Stomach smooth muscle (tissue), 2 donors: ENCODE results near the gene PSENEN.

Source experiments
- H3K27ac ChIP-seq: one replicate; pipeline ENCODE4 v1.7.0; 2013; ENCODE audit warnings: mild to moderate bottlenecking, low read length, inconsistent platforms
- H3K27me3 ChIP-seq, 2 donors: one replicate each; pipeline ENCODE4 v1.7.0; 2013; ENCODE audit warnings: low read length in 2 of 2; ENCODE audit not compliant: insufficient read depth in 2 of 2, control insufficient read depth in 1 of 2
- H3K36me3 ChIP-seq, 2 donors: one replicate each; pipeline ENCODE4 v1.7.0; 2013; ENCODE audit warnings: low read length in 2 of 2; ENCODE audit not compliant: control insufficient read depth in 2 of 2, insufficient read depth in 2 of 2
- H3K4me1 ChIP-seq: one replicate; pipeline ENCODE4 v1.7.0; 2013; ENCODE audit warnings: low read length; ENCODE audit not compliant: control insufficient read depth, insufficient read depth
- H3K4me3 ChIP-seq, 2 donors: one replicate each; pipeline ENCODE4 v1.7.0; 2013; ENCODE audit warnings: low read length in 2 of 2
- H3K9ac ChIP-seq, 2 donors: one replicate each; pipeline ENCODE4 v1.7.0; 2013; ENCODE audit warnings: low read length in 2 of 2, mild to moderate bottlenecking in 1 of 2
- H3K9me3 ChIP-seq, 2 donors: one replicate each; pipeline ENCODE4 v1.7.0; 2013; ENCODE audit warnings: low read length in 2 of 2; ENCODE audit not compliant: control insufficient read depth in 2 of 2
- donor health status: healthy.
- donor health status: Pancreatic carcinoma.

PSENEN gene

DNA sequence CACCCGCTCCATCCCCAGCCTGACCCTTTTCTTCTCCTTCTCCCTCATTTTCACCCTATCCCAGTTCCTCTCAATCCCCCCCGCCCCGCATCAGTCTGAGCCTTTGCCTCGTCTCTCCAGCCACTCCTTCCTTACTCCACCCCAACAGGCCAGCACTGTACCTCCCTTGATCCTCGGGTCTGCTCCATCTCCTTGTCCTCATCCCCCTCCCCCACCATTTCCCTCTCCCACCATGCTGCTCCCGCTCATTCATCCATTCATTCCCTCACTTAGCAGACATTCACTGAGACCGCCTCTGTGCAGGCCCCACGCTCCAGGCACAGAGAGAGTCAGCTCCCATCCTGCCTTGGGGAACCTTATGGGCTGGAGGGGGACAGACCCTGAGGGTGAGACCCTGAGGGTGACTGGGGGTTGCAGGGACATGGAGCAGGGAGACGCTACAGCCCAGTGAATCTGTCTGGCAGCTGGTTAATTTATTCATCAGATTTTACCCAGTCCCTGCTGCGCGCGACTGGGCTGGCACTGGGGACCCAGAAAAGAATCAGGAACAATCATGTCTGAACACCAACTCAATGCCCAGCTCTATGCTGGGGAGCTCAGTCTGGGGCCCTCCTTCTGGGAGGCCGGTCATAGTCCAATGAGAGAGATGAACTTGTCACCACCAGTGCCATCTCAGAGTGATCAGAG lies 30.8 kb downstream of the PSENEN start:
- peak overlapping the region; percentile 55 to 80 for H3K4me3 ChIP-seq
- peaks cover 6% of the 10 kb centered on the region in 2 donors for H3K36me3 ChIP-seq
- peak overlapping the region; percentile 55 to 57 for H3K9ac ChIP-seq
- no peaks in the 10 kb centered on the region for H3K9me3 ChIP-seq
- peaks cover 21% of the 10 kb centered on the region for H3K4me1 ChIP-seq
- no peak overlapping the region for H3K27ac ChIP-seq
- H3K27me3 ChIP-seq = no peaks in the 10 kb centered on the region

DNA sequence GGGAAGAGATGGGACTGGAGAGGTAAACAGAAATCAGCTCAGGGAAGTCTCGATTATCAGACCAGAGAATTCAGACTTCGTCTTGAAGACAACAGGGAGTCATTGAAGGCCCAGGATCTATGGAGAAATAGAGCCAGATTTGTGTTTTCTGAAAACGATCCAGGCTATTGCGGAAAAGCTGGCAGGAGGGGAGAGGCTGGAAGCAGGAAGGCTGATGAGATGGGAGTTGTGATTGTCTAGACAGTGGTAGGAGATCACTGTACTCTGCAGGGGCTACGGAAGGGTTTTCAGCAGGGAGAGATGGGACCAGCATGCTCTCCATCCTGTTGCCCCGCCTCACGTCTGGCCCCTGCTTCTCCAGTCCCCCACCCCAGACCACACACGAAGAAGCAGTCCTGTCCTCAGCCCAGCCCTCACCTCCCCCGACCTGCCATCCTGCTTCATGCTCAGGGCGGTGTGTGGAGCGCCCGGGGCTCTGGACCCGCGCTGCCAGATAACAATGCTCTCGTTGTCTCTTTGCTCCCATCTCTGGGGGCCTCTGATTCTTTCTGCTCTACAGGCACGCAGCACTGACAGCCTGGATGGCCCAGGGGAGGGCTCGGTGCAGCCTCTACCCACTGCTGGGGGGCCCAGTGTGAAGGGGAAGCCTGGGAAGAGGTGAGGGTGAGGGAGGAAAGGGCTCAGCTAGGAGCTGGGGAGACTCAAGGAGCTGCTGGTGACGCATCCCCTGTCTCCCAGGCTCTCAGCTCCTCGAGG lies 31.8 kb downstream of the PSENEN start:
- H3K4me1 ChIP-seq = peaks cover 21% of the 10 kb centered on the region
- H3K4me3 ChIP-seq = no peak overlapping the region
- H3K36me3 ChIP-seq = peaks cover 6 to 13% of the 10 kb centered on the region in 2 donors
- H3K27me3 ChIP-seq = no peaks in the 10 kb centered on the region
- no peaks in the 10 kb centered on the region for H3K9me3 ChIP-seq
- H3K9ac ChIP-seq = no peak overlapping the region
- H3K27ac ChIP-seq = no peak overlapping the region

DNA sequence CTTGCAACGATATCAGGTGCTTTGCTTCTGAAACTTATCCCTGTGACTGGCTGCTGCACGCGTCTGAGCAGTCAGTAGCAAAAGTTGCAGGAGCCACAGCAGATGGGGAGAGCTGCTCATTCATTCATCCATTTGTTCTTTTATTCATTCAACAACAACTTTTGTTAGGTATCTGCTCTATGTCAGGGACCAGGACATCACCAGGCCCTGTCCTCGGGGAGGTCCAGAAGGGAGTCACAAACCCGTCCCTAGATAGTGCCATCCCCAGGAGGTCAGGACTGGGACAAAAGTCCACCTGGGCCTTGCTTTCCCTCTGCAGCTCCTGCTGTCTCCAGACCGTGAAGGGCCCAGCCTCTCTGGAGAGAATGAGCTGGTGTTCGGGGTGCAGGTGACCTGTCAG lies 32.5 kb downstream of the PSENEN start:
- peaks cover 6 to 19% of the 10 kb centered on the region in 2 donors for H3K36me3 ChIP-seq
- no peaks in the 10 kb centered on the region for H3K27me3 ChIP-seq
- no peak overlapping the region for H3K27ac ChIP-seq
- H3K9me3 ChIP-seq = no peaks in the 10 kb centered on the region
- H3K4me3 ChIP-seq = no peak overlapping the region
- peaks cover 21% of the 10 kb centered on the region for H3K4me1 ChIP-seq
- no peak overlapping the region for H3K9ac ChIP-seq

DNA sequence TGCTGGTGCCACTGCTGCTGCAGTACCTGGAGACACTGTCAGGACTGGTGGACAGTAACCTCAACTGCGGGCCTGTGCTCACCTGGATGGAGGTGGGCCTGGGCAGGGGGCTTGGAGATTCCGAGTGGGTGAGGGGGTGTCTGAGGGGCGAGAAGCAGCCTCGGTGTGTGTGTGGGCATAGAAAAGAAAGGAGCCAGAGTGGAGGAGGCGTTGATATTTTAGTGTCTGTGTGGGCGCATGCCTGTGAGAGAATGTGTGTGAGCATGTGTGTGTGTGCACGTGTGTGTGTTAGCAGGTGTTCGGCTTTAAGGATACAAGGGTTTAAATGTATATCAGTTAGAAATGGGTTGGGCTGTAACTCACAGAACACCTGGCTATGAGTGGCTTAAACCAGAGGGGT lies 33.6 kb downstream of the PSENEN start:
- H3K27ac ChIP-seq = no peak overlapping the region
- peaks cover 21% of the 10 kb centered on the region for H3K4me1 ChIP-seq
- no peaks in the 10 kb centered on the region for H3K9me3 ChIP-seq
- peaks cover 6 to 21% of the 10 kb centered on the region in 2 donors for H3K36me3 ChIP-seq
- H3K9ac ChIP-seq = no peak overlapping the region
- no peak overlapping the region for H3K4me3 ChIP-seq
- no peaks in the 10 kb centered on the region for H3K27me3 ChIP-seq

DNA sequence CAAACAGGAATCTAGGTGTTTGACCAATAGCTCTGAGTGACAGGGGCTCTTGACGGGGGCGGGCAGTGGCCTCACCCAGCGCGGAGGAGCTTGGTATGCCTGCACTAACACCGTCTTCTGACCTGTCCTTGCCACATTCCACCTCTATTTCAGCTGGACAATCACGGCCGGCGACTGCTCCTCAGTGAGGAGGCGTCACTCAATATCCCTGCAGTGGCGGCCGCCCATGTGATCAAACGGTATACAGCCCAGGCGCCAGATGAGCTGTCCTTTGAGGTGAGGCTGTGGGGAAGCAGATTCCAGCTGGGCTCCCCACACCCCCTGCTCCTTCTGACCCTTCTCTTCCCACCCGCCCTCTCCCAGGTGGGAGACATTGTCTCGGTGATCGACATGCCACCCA lies 34.6 kb downstream of the PSENEN start:
- Histone ChIP-seq H3K4me1 (peaks cover 13% of the 10 kb centered on the region), H3K4me3 (no peak overlapping the region), H3K9ac (no peak overlapping the region), H3K27me3 (no peaks in the 10 kb centered on the region), H3K36me3 (peaks cover 6 to 21% of the 10 kb centered on the region in 2 donors), H3K9me3 (no peaks in the 10 kb centered on the region), H3K27ac (no peak overlapping the region)

DNA sequence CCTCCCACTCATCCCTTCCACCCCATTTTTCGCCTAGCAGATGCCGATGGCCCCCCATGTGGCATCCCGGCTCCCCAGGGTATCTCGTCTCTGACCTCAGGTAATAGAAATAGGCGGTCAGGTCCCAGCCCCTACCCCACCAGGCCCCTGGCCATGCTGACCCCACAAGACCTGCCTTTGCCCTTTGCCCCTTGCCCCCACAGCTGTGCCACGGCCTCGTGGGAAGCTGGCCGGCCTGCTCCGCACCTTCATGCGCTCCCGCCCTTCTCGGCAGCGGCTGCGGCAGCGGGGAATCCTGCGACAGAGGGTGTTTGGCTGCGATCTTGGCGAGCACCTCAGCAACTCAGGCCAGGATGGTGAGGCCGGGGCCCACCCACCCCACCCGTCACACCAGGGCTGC lies 35.3 kb downstream of the PSENEN start:
- Histone ChIP-seq H3K9me3 (no peaks in the 10 kb centered on the region), H3K36me3 (peaks cover 6 to 21% of the 10 kb centered on the region in 2 donors), H3K9ac (no peak overlapping the region), H3K27ac (no peak overlapping the region), H3K27me3 (no peaks in the 10 kb centered on the region), H3K4me3 (no peak overlapping the region), H3K4me1 (peaks cover 12% of the 10 kb centered on the region)

DNA sequence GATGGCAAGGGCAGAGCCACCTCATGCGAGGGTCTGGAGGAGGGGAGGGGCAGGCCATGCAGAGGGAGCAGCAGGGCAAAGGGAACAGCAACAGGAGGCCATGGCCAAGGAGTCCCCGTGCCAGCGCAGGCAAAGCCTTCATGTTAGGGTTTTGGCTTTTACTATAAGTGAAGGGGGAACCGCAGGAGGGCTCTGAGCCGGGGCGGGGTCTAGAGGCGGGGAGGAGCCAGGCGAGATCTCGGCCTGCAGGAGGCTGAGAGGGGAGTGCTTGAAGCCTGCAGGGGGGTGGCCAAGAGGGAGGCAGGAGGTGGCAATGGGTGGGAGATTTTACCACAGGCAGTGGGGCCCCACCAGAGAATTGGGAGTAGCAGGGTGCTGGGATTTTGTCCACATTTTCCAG lies 36.2 kb downstream of the PSENEN start:
- H3K36me3 ChIP-seq = peaks cover 6 to 21% of the 10 kb centered on the region in 2 donors

DNA sequence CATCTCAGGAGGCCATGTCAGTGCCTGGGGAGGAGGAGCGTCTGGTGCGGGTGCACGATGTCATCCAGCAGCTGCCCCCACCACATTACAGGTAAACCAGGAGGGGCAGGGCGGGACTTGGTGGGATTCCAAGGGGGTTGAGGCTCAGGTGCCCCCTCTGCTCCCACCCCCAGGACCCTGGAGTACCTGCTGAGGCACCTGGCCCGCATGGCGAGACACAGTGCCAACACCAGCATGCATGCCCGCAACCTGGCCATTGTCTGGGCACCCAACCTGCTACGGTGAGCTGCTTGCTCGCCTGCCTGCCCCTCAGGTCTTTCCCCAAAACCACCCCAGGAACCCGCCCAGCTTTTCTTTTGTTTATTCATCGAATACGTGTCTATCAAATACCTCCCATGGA lies 37.1 kb downstream of the PSENEN start:
- Histone ChIP-seq H3K9me3 (no peaks in the 10 kb centered on the region), H3K4me1 (no peaks in the 10 kb centered on the region), H3K27ac (no peak overlapping the region), H3K9ac (no peak overlapping the region), H3K27me3 (no peaks in the 10 kb centered on the region), H3K4me3 (no peak overlapping the region), H3K36me3 (peaks cover 6 to 21% of the 10 kb centered on the region in 2 donors)

More for the DNA sequence above, 36.2 kb downstream of the PSENEN start:
- Histone ChIP-seq H3K9me3 (no peaks in the 10 kb centered on the region), H3K4me1 (peaks cover 4% of the 10 kb centered on the region), H3K27ac (no peak overlapping the region), H3K4me3 (no peak overlapping the region), H3K27me3 (no peaks in the 10 kb centered on the region), H3K9ac (no peak overlapping the region)

DNA sequence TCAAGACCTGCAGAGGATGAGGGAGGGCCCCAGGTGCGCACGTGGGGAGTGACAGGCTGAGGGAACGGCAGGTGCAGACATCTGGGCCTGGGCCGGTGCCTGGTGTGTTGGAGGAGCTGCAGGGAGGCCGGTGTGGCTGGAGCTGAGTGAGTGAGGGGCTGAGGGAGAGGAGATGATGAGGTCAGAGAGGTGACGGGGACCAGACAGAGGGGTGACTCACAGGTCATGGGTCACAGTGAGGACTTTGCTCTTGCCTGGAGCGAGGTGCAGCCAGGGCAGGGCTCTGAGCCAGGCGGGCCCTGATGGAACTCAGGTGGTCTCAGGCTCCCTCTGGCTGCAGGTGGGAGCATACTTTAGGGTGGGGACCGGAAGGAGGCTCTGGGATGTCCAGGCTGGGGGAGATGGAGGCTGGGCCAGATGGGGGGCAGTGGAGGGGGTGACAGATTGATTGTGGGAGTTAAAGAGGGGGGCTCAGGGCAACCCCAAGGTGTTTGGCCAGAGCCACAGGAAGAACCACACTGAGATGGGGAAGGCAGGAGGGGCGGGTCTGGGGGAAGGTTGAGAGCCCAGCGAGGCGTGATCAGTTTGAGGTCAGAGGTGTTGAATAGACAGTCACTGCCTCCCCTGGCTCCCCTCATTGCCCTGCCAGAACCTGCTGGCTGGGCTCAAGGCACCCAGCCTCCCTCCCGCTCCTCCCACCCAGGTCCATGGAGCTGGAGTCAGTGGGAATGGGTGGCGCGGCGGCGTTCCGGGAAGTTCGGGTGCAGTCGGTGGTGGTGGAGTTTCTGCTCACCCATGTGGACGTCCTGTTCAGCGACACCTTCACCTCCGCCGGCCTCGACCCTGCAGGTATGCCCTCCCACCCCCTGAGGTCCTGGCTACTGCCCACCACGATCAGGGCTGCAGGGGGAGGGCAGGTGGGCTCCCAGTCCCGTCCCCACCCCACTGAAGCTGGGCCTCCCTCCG lies 38.3 kb downstream of the PSENEN start:
- no peak overlapping the region for H3K27ac ChIP-seq
- no peak overlapping the region for H3K4me3 ChIP-seq
- peaks cover 3 to 21% of the 10 kb centered on the region in 2 donors for H3K36me3 ChIP-seq
- H3K9me3 ChIP-seq = no peaks in the 10 kb centered on the region
- no peak overlapping the region for H3K9ac ChIP-seq
- H3K4me1 ChIP-seq = no peaks in the 10 kb centered on the region
- no peaks in the 10 kb centered on the region for H3K27me3 ChIP-seq

DNA sequence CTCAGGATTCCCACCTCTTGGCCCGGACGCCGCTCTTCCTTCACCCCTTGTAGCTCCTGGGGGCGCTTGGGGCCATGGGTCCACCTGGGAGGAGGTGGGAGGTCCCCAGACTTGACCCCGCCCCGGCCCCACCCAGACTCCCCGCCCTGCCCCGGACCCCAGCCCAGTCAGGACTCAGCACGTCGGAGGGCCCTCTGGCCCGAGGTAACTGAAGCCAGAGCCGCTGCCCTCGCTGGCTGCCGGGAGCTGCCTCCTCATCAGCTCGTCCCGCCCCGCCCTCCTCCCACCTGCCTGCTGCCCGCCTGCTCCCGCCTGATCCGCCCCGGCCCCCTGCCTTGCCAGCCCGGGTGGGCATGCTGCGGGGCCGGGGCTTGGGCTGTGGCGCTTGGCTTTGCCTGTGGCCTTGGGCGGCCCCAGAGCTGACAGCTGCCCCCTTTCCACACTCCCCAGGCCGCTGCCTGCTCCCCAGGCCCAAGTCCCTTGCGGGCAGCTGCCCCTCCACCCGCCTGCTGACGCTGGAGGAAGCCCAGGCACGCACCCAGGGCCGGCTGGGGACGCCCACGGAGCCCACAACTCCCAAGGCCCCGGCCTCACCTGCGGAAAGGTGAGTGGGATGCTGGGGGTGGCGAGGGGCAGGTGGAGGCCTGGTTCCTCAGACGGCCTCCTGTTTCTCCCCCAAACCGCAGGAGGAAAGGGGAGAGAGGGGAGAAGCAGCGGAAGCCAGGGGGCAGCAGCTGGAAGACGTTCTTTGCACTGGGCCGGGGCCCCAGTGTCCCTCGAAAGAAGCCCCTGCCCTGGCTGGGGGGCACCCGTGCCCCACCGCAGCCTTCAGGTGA lies 39.3 kb downstream of the PSENEN start:
- H3K27me3 ChIP-seq = no peaks in the 10 kb centered on the region
- peaks cover 0 to 17% of the 10 kb centered on the region in 2 donors for H3K36me3 ChIP-seq
- no peak overlapping the region for H3K27ac ChIP-seq
- no peak overlapping the region for H3K4me3 ChIP-seq
- no peak overlapping the region for H3K9ac ChIP-seq
- no peaks in the 10 kb centered on the region for H3K9me3 ChIP-seq
- H3K4me1 ChIP-seq = no peaks in the 10 kb centered on the region
